ENCODE data around the gene CRADD. TPM values are rescaled to one million over a fixed set of nuclear protein-coding genes. Genes with fewer than 3 reads are reported as not detected.

Gene CRADD
- total RNA-seq, 1 donor from 2014 or later = not detected

GRCh38 chr12:93663729-93664084 is 13.5 kb upstream of the CRADD start:
- no peaks in the 10 kb centered on the region for H3K9me3 ChIP-seq
- no peaks in the 10 kb centered on the region for H3K36me3 ChIP-seq
- H3K27me3 ChIP-seq = no peaks in the 10 kb centered on the region
- no peak overlapping the region for H3K27ac ChIP-seq
- TF ChIP-seq CTCF (IDR thresholded peaks at IDR 0.05) = no peak
- H3K4me1 ChIP-seq = no peaks in the 10 kb centered on the region
- intact Hi-C loops (cut with DNase I) = no loop called here
- H3K4me3 ChIP-seq = no peak overlapping the region
- DNase-seq (ENCODE audit: low spot score in 2 of 2) = no peak

GRCh38 chr12:93664573-93665138 is 12.5 kb upstream of the CRADD start:
- no peak for TF ChIP-seq CTCF (IDR thresholded peaks at IDR 0.05)
- H3K4me3 ChIP-seq = no peak overlapping the region
- no peaks in the 10 kb centered on the region for H3K36me3 ChIP-seq
- no peaks in the 10 kb centered on the region for H3K9me3 ChIP-seq
- no peak for DNase-seq (ENCODE audit: low spot score in 2 of 2)
- H3K27me3 ChIP-seq = no peaks in the 10 kb centered on the region
- H3K27ac ChIP-seq = no peak overlapping the region
- intact Hi-C loops (cut with DNase I) = no loop called here
- no peaks in the 10 kb centered on the region for H3K4me1 ChIP-seq

GRCh38 chr12:93667672-93668071 is 9.5 kb upstream of the CRADD start:
- DNase-seq (ENCODE audit: low spot score in 2 of 2) = no peak
- no peaks in the 10 kb centered on the region for H3K4me1 ChIP-seq
- H3K27ac ChIP-seq = no peak overlapping the region
- no peak overlapping the region for H3K4me3 ChIP-seq
- no peaks in the 10 kb centered on the region for H3K9me3 ChIP-seq
- H3K27me3 ChIP-seq = no peaks in the 10 kb centered on the region
- intact Hi-C loops (cut with DNase I) = no loop called here
- TF ChIP-seq CTCF (IDR thresholded peaks at IDR 0.05) = no peak
- H3K36me3 ChIP-seq = no peaks in the 10 kb centered on the region

GRCh38 chr12:93668919-93669418 is 8.2 kb upstream of the CRADD start:
- Histone ChIP-seq H3K4me3 (no peak overlapping the region), H3K27me3 (no peaks in the 10 kb centered on the region), H3K9me3 (no peaks in the 10 kb centered on the region), H3K4me1 (no peaks in the 10 kb centered on the region), H3K36me3 (no peaks in the 10 kb centered on the region), H3K27ac (no peak overlapping the region)
- intact Hi-C loops (cut with DNase I) = no loop called here
- DNase-seq (ENCODE audit: low spot score in 2 of 2) = no peak
- TF ChIP-seq CTCF (IDR thresholded peaks at IDR 0.05) = no peak

GRCh38 chr12:93669452-93669851 is 7.7 kb upstream of the CRADD start:
- Histone ChIP-seq H3K27me3 (no peaks in the 10 kb centered on the region), H3K27ac (no peak overlapping the region), H3K36me3 (no peaks in the 10 kb centered on the region), H3K4me1 (no peaks in the 10 kb centered on the region), H3K4me3 (no peak overlapping the region), H3K9me3 (no peaks in the 10 kb centered on the region)
- no peak for TF ChIP-seq CTCF (IDR thresholded peaks at IDR 0.05)
- intact Hi-C loops (cut with DNase I) = no loop called here
- DNase-seq (ENCODE audit: low spot score in 2 of 2) = no peak

GRCh38 chr12:93670104-93670503 is 7.1 kb upstream of the CRADD start:
- H3K4me3 ChIP-seq = no peak overlapping the region
- no peaks in the 10 kb centered on the region for H3K9me3 ChIP-seq
- H3K27me3 ChIP-seq = no peaks in the 10 kb centered on the region
- no peaks in the 10 kb centered on the region for H3K36me3 ChIP-seq
- intact Hi-C loops (cut with DNase I) = no loop called here
- no peak for DNase-seq (ENCODE audit: low spot score in 2 of 2)
- H3K4me1 ChIP-seq = no peaks in the 10 kb centered on the region
- H3K27ac ChIP-seq = no peak overlapping the region
- TF ChIP-seq CTCF (IDR thresholded peaks at IDR 0.05) = no peak
